PC-9 (cell line): ENCODE data around the gene PXN. TPM values are rescaled to one million over a fixed set of nuclear protein-coding genes. Genes with fewer than 3 reads are reported as not detected.

Source experiments
- BruUV-seq: library from RNA; stranded (reverse); fragments of 400-500 nt; replicated peaks from 2 replicates; lab custom pipeline; 2021; lab: Mats Ljungman, UMichigan
- CTCF ChIA-PET: fragments of 300-600 bp; sonication (Branson Sonifier 250); formaldehyde crosslinking; loops from one replicate; lab custom pipeline; 2022; ENCODE audit warnings: antibody characterized with exemption; lab: Charles Lee
- POLR2A ChIA-PET: fragments of 300-600 bp; sonication (Branson Sonifier 250); formaldehyde crosslinking; loops from one replicate; lab custom pipeline; 2022; ENCODE audit warnings: antibody characterized with exemption; ENCODE audit not compliant: unreplicated experiment; lab: Charles Lee
- DNase-seq, 2 experiments: peaks; one replicate each; pipeline versions ENCODE4 v3.0.0 to v3.0.0-alpha.2; 2015 to 2022; ENCODE audit warnings: mixed read lengths in 1 of 2
- H2AFZ ChIP-seq: fragments of 200-600 bp; sonication (generic); 2 replicates; pipeline ENCODE4 v1.8.1; 2017; ENCODE audit warnings: antibody characterized with exemption
- H3F3A ChIP-seq: fragments of 200-600 bp; sonication (generic); 2 replicates; pipeline ENCODE4 v1.8.1; 2017; ENCODE audit warnings: antibody characterized with exemption, mild to moderate bottlenecking, low read depth; ENCODE audit not compliant: insufficient read depth
- H3K27ac ChIP-seq: fragments of 200-600 bp; sonication (generic); 2 replicates; pipeline ENCODE4 v1.6.1; 2016; ENCODE audit warnings: mixed run types
- H3K27me3 ChIP-seq: fragments of 200-600 bp; sonication (generic); 2 replicates; pipeline ENCODE4 v1.6.1; 2016; ENCODE audit warnings: low read depth, mixed run types; ENCODE audit not compliant: insufficient read depth
- H3K36me3 ChIP-seq: fragments of 200-600 bp; sonication (generic); 2 replicates; pipeline ENCODE4 v1.6.1; 2016; ENCODE audit warnings: low read depth, mixed run types
- H3K4me1 ChIP-seq: fragments of 200-600 bp; sonication (generic); replicated peaks from 2 replicates; pipeline ENCODE4 v1.6.1; 2016; ENCODE audit warnings: mixed run types; ENCODE audit not compliant: insufficient read depth
- H3K4me2 ChIP-seq: fragments of 200-600 bp; sonication (generic); 2 replicates; pipeline ENCODE4 v1.6.1; 2017; ENCODE audit warnings: mixed run types
- H3K4me3 ChIP-seq: fragments of 200-600 bp; sonication (generic); 2 replicates; pipeline ENCODE4 v1.6.1; 2016; ENCODE audit warnings: mixed run types
- H3K79me2 ChIP-seq: fragments of 200-600 bp; sonication (generic); 2 replicates; pipeline ENCODE4 v1.6.1; 2017; ENCODE audit warnings: low read depth, mixed run types
- H3K9me2 ChIP-seq: fragments of 200-600 bp; sonication (generic); 2 replicates; pipeline ENCODE4 v1.8.1; 2017; ENCODE audit warnings: mild to moderate bottlenecking; ENCODE audit not compliant: insufficient read depth
- H3K9me3 ChIP-seq: fragments of 200-600 bp; sonication (generic); 2 replicates; pipeline ENCODE4 v1.8.1; 2016; ENCODE audit warnings: low read depth; ENCODE audit not compliant: insufficient read depth
- H4K20me1 ChIP-seq: fragments of 200-600 bp; sonication (generic); 2 replicates; pipeline ENCODE4 v1.8.1; 2017; ENCODE audit not compliant: insufficient read depth
- CTCF ChIP-seq: fragments of 200-600 bp; sonication (generic); conservative IDR thresholded peaks from 2 replicates; pipeline ENCODE4 v1.6.1; 2017; ENCODE audit warnings: mixed run types, antibody characterized with exemption, mild to moderate bottlenecking, moderate library complexity
- EZH2 ChIP-seq: fragments of 200-600 bp; sonication (generic); IDR thresholded peaks from 2 replicates; pipeline ENCODE4 v1.8.0; 2017; ENCODE audit warnings: antibody characterized with exemption, low read depth
- intact Hi-C: fragments of 100-400 bp; cut with micrococcal nuclease; formaldehyde crosslinking; loops from one replicate; pipeline ENCODE4 v1.10.0; 2022; ENCODE audit not compliant: unreplicated experiment
- total RNA-seq: library from RNA; stranded (reverse); gene quantifications from 2 replicates; pipeline ENCODE4 v1.2.3, GENCODE V29; 2021

The PXN gene
- total RNA-seq, 1 experiment from 2014 or later, result 218 TPM

- intact Hi-C loops, result no loop called here
- ChIA-PET CTCF (interaction anchor here (0.6 to 1.6 kb wide), 4 partner anchors 21 to 44 kb away, joined by 3 to 17 read pairs (median 4); partner anchors contain the start of gene PXN), POLR2A (interaction anchor here (1.5 kb wide), 1 partner anchor 56 kb away, joined by 6 read pairs; the partner anchor contains the start of gene RNU4-2)
- Histone ChIP-seq H3K27me3 (no peaks in the 10 kb centered on the region), H4K20me1 (peaks cover 16% of the 10 kb centered on the region), H3K36me3 (no peaks in the 10 kb centered on the region), H3K4me1 (peaks cover 52% of the 10 kb centered on the region), H3K27ac (no peak overlapping the region), H3K9me2 (no peaks in the 10 kb centered on the region), H3K4me2 (peak overlapping the region; percentile 47; the same call in 1 of the 2 replicates), H2AFZ (no peak overlapping the region), H3K79me2 (peaks cover 71% of the 10 kb centered on the region), H3K9me3 (no peaks in the 10 kb centered on the region), H3K4me3 (no peak overlapping the region), H3F3A (peaks cover 35% of the 10 kb centered on the region)
- TF ChIP-seq EZH2, result no peak
- TF ChIP-seq CTCF, result no peak
- no peak for DNase-seq
- BruUV-seq, result no TSS peak
Measured at GRCh38 chr12:120235369-120236323, 29.9 kb downstream of the PXN start.

- peaks cover 59% of the 10 kb centered on the region for H3K4me1 ChIP-seq
- no peaks in the 10 kb centered on the region for H3K36me3 ChIP-seq
- no peaks in the 10 kb centered on the region for H3K27me3 ChIP-seq
- intact Hi-C loops, result no loop called here
- DNase-seq, result peak; percentile 79
- no peaks in the 10 kb centered on the region for H3K9me2 ChIP-seq
- peaks cover 8% of the 10 kb centered on the region for H4K20me1 ChIP-seq
- TF ChIP-seq EZH2 (no peak), CTCF (peak; percentile 60)
- H2AFZ ChIP-seq, result no peak overlapping the region
- peak overlapping the region; percentile 66 for H3K4me2 ChIP-seq
- ChIA-PET CTCF (interaction anchor here (0.6 to 1.6 kb wide), 5 partner anchors 22 to 45 kb away, joined by 3 to 17 read pairs (median 5); partner anchors contain the start of gene PXN), POLR2A (interaction anchor here (0.7 to 1.5 kb wide), 2 partner anchors 22 to 57 kb away, joined by 4 to 6 read pairs; partner anchors contain the start of gene RNU4-2)
- BruUV-seq, result no TSS peak
- peaks cover 62% of the 10 kb centered on the region for H3K79me2 ChIP-seq
- H3K9me3 ChIP-seq, result no peaks in the 10 kb centered on the region
- H3K4me3 ChIP-seq, result no peak overlapping the region
- peak overlapping the region; percentile 99; the same call in 1 of the 2 replicates for H3K27ac ChIP-seq
- peaks cover 41% of the 10 kb centered on the region for H3F3A ChIP-seq
Measured at GRCh38 chr12:120234643-120235368, 30.7 kb downstream of the PXN start.
